ENCODE measurements around the gene SNRPN. TPM values are rescaled to one million over a fixed set of nuclear protein-coding genes. Genes with fewer than 3 reads are reported as not detected.
"Not testable (repeated sequence)": the region's sequence is repeated elsewhere in the genome, so short reads cannot be mapped to it uniquely, and the experiment has no call there.

Gene SNRPN
- total RNA-seq, 1 donor from 2014 or later, result 58.2 TPM

GRCh38 chr15:24971052-24971451 is 16.3 kb downstream of the SNRPN start:
- no peak for DNase-seq

GRCh38 chr15:24971772-24972171 is 17.0 kb downstream of the SNRPN start:
- no peak for DNase-seq

- not testable (repeated sequence) for DNase-seq
Measured at GRCh38 chr15:24972707-24973106, 17.9 kb downstream of the SNRPN start.

GRCh38 chr15:24976932-24977331 is 22.1 kb downstream of the SNRPN start:
- DNase-seq, result no peak

GRCh38 chr15:24977686-24978085 is 22.9 kb downstream of the SNRPN start:
- no peak for DNase-seq

- no peak for DNase-seq
Measured at GRCh38 chr15:24985224-24985623, 30.4 kb downstream of the SNRPN start.

- no peak for DNase-seq
Measured at GRCh38 chr15:24986653-24987052, 31.9 kb downstream of the SNRPN start.

- no peak for DNase-seq
Measured at GRCh38 chr15:25019434-25019833, 64.6 kb downstream of the SNRPN start.

- DNase-seq, result no peak
Measured at GRCh38 chr15:25022233-25022632, 67.4 kb downstream of the SNRPN start.

Small RNAs within 50 kb of the gene (small RNA-seq; reads per million reads assigned to genes)
- gene AC090602.1 (ENCODE audit: low replicate concordance) (not detected), gene AC124312.4 (ENCODE audit: low replicate concordance) (not detected), gene AC124312.5 (ENCODE audit: low replicate concordance) (not detected)

Other genes with a start within 250 kb of the SNRPN start
- 19.1 TPM for gene SNURF, start within 50 bp of the SNRPN start, total RNA-seq